Hypothalamus (tissue), 51 donors: ENCODE data around the gene GNAI2.
"Not testable (repeated sequence)": the region's sequence is repeated elsewhere in the genome, so short reads cannot be mapped to it uniquely, and the experiment has no call there.

Source experiments
- DNase-seq, 51 donors: peaks; one replicate each; lab custom pipeline; 2025; lab: John Stamatoyannopoulos, UW

Gene GNAI2

DNA sequence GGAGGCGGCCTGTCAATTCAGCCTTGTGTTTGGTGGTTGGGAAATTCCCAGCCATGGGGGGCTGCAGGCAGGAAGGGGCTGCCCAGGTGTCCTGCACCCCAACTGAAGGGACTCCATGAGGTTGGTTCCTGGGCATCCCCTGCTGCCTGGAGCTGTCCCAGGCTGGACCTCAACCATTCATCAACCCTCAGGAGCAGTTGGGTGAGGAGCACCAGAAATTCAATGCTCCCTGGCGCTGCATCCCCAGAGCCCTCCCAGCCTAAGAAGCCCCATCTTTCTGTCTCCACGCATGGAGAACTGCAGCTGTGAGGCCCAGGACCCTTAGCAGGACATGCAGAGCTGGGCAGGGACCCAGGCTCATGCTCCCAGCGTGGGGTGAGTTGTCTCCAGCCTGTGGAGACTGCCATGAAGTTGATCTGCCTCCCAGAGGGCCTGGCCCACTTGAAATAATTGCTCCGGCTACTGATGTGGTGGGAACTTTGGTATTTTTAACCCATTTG is 25.0 kb downstream of the GNAI2 start:
- peak in 4 of 51 donors; percentile 45 to 83 (median 54) for DNase-seq

DNA sequence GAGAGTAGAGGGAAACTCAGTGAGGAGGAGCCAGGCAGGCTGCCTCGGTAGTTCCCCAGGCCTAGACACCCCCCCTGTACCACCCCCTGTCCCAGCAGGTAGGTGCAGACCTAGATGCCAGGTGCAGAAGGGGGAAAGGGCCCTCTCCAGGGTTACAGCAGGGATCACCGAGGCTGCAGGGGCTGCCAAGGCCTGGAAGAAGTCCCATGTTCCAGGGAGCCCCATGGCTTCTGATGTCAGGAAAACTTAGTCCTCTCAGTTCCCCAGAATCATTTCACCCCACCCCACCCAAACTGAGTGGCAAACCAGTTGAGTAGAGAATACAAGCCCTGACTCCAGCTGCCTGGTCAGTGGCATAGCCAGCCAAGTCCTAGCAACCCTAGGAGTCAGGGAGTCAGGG is 25.5 kb downstream of the GNAI2 start:
- peak in 2 of 51 donors; percentile 27 to 51 for DNase-seq

DNA sequence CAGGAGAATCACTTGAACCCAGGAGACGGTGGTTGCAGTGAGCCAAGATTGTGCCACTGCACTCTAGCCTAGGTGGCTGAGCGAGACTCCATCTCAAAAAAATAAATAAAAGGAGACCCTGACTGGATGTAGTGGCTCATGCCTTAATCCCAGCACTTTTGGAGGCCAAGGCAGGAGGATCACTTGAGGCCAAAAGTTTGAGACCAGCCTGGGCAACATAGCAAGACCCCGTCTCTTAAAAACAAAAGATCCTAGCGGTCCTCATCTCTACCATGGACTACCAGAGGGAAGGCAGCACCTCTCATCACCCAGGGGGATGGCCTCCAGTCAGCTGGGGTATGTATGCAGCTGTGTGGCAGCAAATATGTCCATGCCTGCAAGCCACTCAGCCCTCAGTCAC is 26.2 kb downstream of the GNAI2 start:
- DNase-seq: not testable (repeated sequence)

DNA sequence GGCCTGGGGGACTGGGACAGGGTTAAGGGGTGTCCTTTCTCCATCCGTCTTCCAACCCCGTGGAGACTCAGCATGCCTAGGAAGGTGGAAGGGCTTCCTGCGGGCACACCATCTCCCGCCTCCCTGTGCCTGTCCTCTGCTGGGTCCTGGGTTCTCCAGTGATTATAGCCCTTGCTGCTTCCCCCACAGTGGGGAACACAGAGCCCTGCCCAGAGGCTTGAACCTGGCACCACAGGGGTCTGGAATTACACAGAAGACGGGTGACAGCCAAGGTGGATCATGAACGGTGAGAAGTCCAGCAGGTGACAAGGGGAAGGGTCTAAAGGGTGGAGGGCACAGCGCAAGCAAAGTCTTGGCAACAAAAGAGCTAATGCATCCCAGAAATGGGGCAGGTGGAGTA is 26.8 kb downstream of the GNAI2 start:
- DNase-seq: no peak

DNA sequence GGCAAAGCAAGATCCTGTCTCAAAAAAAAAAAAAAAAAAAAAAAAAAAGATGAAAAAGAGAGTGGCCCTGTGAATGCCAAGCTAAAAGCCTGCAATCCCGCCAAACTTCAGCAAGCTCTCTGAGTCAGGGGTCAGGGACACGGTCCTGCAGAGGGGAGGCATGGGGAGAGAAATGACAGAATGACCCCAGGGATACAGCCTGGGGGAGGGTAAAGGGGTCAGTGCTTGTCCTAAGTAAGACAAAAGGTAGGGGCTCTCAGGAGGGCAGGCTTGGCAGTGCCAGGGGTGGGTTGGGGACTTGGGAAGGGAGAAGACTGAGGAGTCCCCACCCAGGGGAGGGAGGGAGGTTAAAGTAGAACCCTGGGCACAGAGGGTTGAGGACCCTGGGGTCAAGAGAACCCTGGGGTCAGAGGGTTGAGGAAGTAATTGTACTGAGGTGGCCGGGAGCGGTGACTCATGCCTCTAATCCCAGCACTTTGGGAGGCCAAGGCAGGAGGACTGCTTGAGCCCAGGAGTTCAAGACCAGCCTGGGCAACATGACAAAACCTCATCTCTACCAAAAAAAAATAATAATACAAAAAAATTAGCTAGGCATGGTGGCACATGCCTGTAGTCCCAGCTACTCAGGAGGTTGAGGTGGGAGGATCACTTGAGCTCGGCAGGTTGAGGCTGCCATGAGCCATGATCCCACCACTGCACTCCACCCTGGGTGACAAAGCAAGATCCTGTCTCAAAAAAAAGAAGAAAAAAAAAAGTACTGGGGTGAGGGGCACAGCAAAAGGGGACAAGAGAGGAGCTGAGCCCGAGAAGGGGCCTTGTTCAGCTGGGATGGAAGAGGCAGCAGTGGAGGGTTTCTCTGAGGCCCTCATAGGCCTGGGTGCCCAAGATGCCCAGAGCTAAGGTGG is 27.7 kb downstream of the GNAI2 start:
- peak in 1 of 51 donors; percentile 27 for DNase-seq

DNA sequence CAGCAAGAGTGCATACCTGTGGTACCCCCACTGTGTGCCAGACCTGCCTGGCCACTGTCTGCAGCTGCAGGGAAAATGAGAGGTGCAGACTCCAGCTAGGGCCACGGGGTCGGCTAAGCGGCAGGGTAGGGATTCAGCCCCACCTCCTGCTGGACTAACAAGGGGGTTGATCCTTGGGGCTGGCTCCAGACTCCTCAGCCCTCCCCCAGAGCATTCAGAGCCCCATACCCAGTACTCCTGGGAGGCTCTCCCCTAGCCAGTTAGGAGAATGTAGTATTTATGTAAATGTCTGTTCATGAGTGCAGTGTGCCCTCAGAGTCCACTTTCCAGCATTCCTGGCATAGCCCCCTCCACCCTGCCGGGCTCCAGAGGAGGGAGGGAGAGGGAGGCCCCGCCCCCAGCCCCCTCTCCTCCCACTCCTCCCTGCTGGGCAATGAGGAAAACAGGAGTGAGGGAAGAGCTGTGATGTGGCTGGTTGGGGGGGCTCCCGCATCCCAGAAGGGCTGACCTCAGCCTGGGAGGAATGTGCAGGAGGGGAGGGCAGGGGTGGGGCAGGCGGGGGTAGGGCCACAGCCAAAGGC is 28.5 kb downstream of the GNAI2 start:
- DNase-seq: peak in 43 of 51 donors; percentile 26 to 91 (median 71)

DNA sequence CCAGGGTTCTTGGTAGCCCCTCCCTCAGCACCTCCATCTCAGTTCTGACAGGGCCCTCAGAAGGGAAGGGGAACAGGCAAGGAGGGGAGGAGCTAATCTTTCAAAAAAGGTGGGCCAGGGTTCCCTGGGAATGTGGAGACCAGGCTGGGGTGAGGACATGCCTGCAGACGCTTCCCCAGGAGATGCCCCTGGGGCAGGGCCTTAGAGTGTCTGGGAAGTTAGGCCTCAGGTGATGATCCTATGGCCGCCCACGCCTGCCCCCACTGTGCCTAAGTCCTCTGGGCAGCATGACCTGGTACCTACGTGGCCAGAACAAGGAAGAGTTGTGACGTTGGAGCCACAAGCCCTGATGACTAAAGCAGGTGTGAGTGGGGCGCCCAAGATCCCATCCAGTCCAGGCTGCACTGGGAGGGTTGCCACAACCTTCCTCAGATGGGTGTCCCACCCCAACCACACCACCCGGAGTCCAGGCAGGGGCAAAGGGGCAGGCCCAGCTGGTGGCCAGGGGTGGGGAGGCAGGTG is 29.0 kb downstream of the GNAI2 start:
- peak in 1 of 51 donors; percentile 37 for DNase-seq

DNA sequence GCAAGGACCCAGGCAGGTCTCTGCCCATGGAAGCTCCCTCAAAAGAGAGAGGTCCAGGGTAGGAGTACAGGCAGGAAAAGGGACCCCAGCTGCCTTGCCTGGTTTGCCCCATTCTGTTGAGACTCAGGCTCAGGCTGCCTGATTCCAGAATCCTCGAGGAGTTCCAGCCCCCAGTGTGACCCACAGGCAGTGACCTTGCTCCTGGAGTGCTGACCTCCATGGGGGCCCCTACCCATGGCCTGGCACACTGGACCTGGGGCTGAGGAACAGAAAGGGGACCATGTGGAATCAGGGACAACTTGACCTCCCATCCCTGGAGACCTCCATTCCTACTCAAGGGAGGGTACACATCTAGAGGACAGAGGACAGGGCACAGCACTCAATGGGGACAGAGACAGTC is 29.6 kb downstream of the GNAI2 start:
- peak in 1 of 51 donors; percentile 37 for DNase-seq

DNA sequence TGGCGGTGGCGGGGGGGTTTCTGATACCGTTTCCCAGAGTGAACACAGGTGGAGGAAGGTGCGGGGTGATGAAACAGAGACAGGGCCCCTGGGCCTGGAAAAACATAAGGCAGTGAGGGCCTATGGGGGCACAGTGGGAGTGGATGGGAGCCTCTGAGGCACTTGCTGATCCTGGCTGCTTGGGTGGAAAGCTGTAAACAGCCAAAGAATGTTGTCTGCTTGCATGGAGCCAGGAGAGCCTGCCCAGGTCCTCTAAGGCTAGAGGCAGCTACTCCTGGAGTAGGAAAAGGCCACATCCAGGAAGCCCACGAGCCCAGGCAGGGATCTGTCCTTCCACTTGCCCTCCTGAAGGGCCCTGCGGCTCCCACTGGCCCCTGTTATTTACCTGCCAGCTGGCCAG is 30.0 kb downstream of the GNAI2 start:
- DNase-seq: no peak

DNA sequence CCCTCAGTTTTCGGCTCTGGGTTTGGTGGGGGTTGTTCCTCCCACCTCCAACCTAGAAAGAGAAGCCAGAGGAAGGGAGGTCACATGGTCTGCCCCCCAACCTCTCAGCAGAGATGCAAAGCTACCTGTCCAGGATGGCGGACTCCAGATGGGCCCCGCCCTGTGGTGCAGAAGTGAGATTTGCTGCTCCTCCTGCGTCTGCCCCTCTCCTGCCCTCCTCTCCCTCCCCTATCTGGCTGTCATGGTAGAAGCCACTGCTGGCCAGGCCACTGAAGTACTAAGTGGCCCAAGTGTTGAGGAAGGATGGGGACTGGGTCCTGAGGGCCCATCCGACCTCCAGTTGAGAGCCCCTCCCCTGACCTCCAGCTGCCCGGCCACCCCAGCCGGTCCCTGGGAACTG is 30.8 kb downstream of the GNAI2 start:
- DNase-seq: no peak

DNA sequence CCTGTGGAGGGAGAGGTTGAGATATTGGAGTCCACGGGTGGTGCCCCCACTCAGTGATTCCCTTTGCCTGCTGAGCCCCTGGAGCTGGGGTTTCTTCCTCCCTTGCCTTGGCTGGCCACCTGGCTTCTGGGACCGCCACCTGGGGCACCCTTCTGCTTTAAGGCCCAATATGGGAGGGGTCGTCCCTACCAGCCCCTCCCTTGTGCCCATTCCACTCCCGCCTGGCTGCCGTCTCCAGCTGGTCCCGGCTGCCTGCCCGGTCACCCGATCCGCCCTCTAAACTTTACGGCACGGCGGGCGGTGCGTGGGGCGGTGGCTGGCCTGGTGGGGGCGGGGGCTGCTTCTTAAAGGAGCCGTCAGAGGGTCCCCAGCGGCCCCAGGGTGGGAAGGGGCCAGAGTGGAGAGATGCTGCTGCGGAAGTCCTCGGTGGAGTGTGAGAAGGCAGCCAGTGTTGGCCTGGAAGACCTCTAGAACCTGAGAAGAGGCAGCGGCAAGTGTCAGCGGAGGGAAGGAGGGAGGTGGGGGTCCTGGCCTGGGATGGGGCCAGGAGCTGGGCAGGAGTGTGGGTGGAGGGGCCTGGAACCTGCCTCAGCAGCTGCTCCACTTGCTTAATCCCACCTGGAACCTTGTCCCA is 31.4 kb downstream of the GNAI2 start:
- DNase-seq: peak in 47 of 51 donors; percentile 19 to 84 (median 60)

DNA sequence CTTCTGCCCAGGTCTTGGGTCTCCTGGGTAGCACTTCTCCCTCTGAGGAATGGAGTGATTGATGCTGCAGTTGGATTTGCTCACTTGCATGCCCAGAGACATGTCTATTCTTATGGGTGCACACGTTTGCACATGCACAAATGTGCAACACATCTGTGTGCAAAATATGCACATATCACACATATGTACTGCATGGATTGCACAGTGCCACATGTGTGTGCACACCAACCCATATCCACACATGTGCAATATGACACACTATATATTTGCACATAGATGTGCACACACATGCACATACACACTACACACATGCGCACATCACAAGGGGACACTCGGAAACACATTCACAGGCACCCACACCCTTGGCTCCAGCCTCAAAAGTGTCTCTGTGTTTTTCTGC is 32.3 kb downstream of the GNAI2 start:
- peak in 1 of 51 donors; percentile 38 for DNase-seq

DNA sequence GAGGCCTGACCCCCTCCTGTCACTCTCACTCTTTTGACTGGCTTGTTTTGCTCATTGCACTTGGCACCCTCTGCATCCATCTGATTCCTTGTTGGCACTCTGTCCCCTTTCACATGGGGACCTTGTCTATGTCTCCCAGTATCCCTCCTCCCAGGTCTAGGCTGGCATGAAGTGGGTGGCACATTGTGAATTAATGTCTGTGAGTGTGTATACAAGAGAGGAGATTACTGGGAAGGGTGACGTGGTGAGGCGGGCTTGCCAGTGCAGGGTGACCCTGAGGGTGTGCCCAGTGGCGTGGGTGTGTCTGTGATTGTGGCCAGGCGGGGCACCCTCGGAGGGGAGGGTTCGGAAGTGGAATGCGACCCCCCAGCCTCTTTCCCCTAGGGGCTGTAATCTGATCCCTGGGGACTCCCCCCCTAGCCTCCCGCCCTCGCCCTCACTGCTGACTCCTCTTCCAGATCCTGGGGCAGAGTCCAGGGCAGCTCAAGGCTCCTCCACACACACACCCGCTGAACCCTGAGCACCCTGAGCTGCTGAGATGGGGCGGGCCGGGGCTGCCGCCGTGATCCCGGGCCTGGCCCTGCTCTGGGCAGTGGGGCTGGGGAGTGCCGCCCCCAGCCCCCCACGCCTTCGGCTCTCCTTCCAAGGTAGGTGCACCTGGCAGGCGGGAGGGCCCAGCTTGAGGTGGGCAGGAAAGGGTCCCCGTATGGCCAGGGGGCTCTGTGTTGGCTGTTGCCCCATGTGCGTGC is 32.9 kb downstream of the GNAI2 start, which contains the start of gene SEMA3B:
Gene SEMA3B, plus strand, starts transcription at position 445 of the 749 bp plus-strand sequence. Its CDS starts 94 bp downstream, at position 539.
- DNase-seq: peak in 30 of 51 donors; percentile 24 to 78 (median 48)

DNA sequence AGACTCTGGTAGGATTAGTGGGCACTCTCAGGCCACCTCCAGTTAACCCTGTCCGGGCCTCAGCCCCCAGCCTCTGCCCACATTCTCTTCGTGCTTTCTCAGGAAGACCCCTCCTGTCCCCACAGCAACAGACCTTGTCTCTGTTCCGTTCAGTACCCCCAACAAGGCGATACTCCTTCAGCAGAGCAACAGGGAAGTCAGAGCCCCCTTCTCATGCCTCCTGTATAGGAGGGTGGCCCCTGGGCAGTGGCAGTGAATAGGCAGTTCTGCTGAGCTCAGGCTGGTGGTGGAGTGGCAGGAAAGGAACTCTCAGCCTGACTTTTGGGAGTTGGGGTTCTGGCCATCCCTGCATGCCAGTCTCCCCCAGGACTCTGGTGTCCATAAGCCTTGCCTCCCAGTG is 33.5 kb downstream of the GNAI2 start:
- DNase-seq: no peak

DNA sequence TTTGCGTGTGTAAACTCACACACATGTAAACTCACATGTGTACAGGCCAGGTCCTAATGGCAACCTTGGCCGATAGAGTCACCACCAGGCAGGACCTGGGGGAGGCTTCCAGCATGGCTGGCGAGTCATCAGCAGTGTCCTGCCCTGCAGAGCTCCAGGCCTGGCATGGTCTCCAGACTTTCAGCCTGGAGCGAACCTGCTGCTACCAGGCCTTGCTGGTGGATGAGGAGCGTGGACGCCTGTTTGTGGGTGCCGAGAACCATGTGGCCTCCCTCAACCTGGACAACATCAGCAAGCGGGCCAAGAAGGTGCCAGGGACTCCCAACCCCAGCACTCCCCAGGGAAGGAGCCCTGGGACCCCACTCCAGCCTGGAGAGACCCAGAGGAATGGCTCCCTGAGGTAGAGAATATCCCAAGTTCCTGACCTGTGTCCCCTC is 34.0 kb downstream of the GNAI2 start:
- DNase-seq: peak in 2 of 51 donors; percentile 26 to 33

DNA sequence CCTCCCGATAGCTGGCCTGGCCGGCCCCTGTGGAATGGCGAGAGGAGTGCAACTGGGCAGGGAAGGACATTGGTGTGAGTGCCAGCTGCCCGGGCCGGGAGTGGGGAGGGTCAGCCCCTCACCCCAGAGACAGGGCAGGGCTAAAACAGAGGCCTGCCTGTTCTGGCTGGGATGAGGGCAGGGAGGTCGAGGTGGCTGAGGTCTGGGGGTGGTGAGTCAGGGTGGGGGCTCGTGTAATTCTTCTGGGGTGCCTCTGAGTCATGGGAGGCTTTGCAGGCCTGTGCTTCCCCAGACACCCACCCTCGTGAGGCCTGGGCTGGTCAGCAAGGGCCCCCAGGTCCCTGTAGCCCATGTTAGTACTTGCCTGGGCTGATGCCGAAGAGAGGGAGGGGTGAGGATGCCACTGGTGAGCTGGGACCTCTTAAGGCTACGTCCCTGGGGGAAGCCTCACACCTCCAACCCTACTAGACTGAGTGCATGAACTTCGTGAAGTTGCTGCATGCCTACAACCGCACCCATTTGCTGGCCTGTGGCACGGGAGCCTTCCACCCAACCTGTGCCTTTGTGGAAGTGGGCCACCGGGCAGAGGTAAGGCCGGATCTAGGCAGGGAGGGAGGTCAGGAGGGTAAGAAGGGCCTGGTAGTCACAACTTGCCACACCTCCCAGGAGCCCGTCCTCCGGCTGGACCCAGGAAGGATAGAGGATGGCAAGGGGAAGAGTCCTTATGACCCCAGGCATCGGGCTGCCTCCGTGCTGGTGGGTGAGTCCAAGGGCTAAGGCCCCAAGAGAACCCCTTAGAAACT is 34.6 kb downstream of the GNAI2 start:
- DNase-seq: peak in 9 of 51 donors; percentile 9 to 34 (median 28)

DNA sequence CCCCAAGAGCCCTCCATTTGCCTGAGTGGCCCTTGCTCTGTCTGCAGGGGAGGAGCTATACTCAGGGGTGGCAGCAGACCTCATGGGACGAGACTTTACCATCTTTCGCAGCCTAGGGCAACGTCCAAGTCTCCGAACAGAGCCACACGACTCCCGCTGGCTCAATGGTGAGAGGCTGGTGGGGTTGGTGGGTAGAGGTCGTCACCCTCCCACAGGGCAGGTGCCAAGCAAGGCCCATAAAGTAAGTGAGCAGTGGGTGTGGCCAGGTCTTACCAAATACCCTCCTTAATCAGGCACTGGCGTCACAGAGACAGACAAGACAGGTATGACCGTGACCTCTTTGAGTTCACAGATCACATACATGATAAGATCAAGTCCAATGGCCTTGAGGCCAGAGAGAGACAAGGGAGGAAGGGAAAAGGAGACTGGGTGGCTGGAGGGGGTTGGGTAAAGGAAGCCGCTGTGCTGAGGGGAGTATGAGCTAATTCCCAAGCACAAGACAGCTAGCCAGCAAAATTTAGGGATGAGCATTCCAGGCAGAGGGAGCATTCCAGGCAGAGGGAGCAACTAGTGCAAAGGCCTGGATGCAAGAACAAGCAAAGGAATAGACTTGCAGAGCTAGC is 35.4 kb downstream of the GNAI2 start:
- no peak for DNase-seq

DNA sequence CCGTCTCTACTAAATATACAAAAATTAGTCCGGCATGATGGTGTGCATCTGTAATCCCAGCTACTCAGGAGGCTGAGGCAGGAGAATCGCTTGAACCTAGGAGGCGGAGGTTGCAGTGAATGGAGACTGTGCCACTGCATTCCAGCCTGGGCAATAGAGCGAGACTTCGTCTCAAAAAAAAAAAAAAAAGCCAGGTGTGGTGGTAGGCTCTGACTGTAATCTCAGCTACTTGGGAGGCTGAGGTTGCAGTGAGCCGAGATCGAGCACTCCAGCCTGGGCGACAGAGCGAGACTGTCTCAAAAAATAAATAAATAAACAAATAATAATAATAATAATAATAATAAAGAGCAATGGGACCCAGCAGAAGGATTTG is 36.5 kb downstream of the GNAI2 start:
- DNase-seq: not testable (repeated sequence)
